ENCODE results near the gene ALOX12B.
"Not testable (repeated sequence)": the region's sequence is repeated elsewhere in the genome, so short reads cannot be mapped to it uniquely, and the experiment has no call there.

The ALOX12B gene

GRCh38 chr17:8031950-8032349, 55.6 kb downstream of the ALOX12B start:
- no peak for DNase-seq (ENCODE audit: low read depth)
- no peak for TF ChIP-seq CTCF (conservative IDR thresholded peaks at IDR 0.05; ENCODE audit: control insufficient read depth, insufficient read depth, low read depth, low read length)
- H3K4me3 ChIP-seq (ENCODE audit: control insufficient read depth, low read depth, low read length): no peak overlapping the region

GRCh38 chr17:8031261-8031661, 56.3 kb downstream of the ALOX12B start:
- H3K4me3 ChIP-seq (ENCODE audit: control insufficient read depth, low read depth, low read length): no peak overlapping the region
- DNase-seq (ENCODE audit: low read depth): no peak
- no peak for TF ChIP-seq CTCF (conservative IDR thresholded peaks at IDR 0.05; ENCODE audit: control insufficient read depth, insufficient read depth, low read depth, low read length)

GRCh38 chr17:8029121-8029520, 58.4 kb downstream of the ALOX12B start:
- no peak overlapping the region for H3K4me3 ChIP-seq (ENCODE audit: control insufficient read depth, low read depth, low read length)
- TF ChIP-seq CTCF (conservative IDR thresholded peaks at IDR 0.05; ENCODE audit: control insufficient read depth, insufficient read depth, low read depth, low read length): no peak
- peak; percentile 60 for DNase-seq (ENCODE audit: low read depth)

GRCh38 chr17:8025176-8025911, 62.2 kb downstream of the ALOX12B start:
- no peak for DNase-seq (ENCODE audit: low read depth)
- no peak overlapping the region for H3K4me3 ChIP-seq (ENCODE audit: control insufficient read depth, low read depth, low read length)
- no peak for TF ChIP-seq CTCF (conservative IDR thresholded peaks at IDR 0.05; ENCODE audit: control insufficient read depth, insufficient read depth, low read depth, low read length)

- not testable (repeated sequence) for H3K4me3 ChIP-seq (ENCODE audit: control insufficient read depth, low read depth, low read length); DNase-seq (ENCODE audit: low read depth)
Measured at GRCh38 chr17:8024161-8024560, 63.4 kb downstream of the ALOX12B start.
